ENCODE results near the gene DERA. TPM values are rescaled to one million over a fixed set of nuclear protein-coding genes. Genes with fewer than 3 reads are reported as not detected.
"Not testable (repeated sequence)": the region's sequence is repeated elsewhere in the genome, so short reads cannot be mapped to it uniquely, and the experiment has no call there.

DERA gene
- polyA plus RNA-seq, 1 donor from 2014 or later, result 29.9 TPM

DNA sequence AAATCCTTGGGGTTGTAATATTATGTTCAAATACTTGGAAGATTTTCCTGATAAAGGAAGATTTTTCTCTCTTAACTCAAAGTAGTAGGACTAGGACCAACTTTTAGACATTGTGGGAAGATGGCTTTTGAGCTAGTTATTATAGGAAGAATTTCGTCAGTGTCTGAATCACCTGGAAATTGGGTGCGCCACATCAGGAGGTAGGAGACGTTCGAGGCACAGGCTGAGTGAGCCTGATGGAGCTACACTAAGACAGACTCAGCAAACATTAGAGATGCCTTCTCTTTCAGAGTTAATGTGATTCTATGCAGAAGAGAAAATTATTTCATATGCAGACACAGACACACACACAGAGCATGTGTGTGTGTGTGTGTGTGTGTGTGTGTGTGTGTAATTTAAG lies 84.7 kb downstream of the DERA start:
- Mint-ChIP-seq H3K4me1 (no peaks in the 10 kb centered on the region), H3K27ac (no peak overlapping the region), H3K27me3 (no peaks in the 10 kb centered on the region), H3K36me3 (peaks cover 3% of the 10 kb centered on the region), H3K9me3 (no peaks in the 10 kb centered on the region), H3K4me3 (no peak overlapping the region)

DNA sequence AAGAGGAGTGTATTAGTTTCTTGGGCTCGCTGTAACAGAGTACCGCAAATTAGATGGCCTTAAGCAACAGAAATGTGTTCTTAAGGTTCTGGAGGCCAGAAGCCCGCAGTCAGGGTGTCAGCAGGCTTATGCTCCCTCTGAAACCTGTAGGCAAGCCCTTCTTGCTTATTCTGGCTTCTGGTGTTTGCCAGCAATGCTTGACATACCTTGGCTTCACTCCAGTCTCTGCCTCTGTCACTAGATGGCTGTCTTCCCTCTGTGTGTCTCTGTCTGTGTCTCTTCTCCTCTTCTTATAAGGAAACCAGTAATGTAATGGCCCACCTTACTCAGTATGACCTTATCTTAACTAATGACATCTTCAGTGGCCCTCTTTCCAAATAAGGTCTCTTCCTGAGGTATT lies 85.1 kb downstream of the DERA start:
- peaks cover 0 to 2% (median 0%) of the 10 kb centered on the region in 3 donors for H3K4me1 Mint-ChIP-seq
- peaks cover 3% of the 10 kb centered on the region for H3K36me3 Mint-ChIP-seq
- no peaks in the 10 kb centered on the region for H3K9me3 Mint-ChIP-seq
- no peak overlapping the region for H3K27ac Mint-ChIP-seq
- no peaks in the 10 kb centered on the region for H3K27me3 Mint-ChIP-seq
- H3K4me3 Mint-ChIP-seq, result no peak overlapping the region

DNA sequence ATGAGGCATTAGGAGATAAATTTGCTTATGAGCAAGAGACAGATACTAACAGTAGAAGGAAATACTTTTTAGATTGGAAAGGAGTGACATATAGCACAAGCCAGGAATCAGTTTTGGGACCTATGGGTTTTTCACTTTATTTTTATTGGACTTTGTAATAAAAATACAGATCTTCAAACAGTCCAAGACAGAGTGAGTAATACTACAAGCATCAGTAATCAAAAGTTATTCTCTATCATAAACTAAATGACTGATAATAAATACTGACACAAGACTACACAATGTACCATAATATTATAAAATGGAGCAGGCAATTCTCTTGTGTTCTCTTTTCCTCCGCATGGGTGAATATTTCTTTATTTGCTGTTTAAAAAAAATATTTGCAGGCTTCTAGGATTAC lies 85.8 kb downstream of the DERA start:
- Mint-ChIP-seq H3K9me3 (no peaks in the 10 kb centered on the region), H3K36me3 (peaks cover 3% of the 10 kb centered on the region), H3K4me3 (no peak overlapping the region), H3K4me1 (peaks cover 0 to 2% (median 0%) of the 10 kb centered on the region in 3 donors), H3K27me3 (no peaks in the 10 kb centered on the region), H3K27ac (no peak overlapping the region)

DNA sequence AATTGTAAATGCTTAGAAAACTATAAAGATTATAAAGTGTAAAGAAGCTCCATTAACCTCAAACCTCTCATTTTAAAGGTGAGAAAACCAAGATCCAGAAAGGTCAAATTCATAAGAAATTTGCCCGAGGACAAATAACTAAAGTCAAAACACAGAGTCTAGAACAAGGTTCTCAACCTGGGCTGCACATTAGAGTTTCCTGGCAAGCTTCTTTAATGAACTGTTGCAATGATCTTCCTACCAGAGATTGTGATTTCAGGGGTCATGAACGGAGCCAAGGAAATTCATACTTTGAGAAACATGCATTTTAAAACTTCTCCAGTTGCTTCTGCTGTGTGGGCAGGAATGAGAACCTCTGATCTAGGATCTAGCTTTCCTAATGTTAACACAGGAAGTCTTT lies 86.8 kb downstream of the DERA start:
- peaks cover 0 to 5% (median 2%) of the 10 kb centered on the region in 3 donors for H3K4me1 Mint-ChIP-seq
- no peaks in the 10 kb centered on the region for H3K9me3 Mint-ChIP-seq
- peaks cover 3% of the 10 kb centered on the region for H3K36me3 Mint-ChIP-seq
- H3K27ac Mint-ChIP-seq, result no peak overlapping the region
- H3K27me3 Mint-ChIP-seq, result no peaks in the 10 kb centered on the region
- no peak overlapping the region for H3K4me3 Mint-ChIP-seq

DNA sequence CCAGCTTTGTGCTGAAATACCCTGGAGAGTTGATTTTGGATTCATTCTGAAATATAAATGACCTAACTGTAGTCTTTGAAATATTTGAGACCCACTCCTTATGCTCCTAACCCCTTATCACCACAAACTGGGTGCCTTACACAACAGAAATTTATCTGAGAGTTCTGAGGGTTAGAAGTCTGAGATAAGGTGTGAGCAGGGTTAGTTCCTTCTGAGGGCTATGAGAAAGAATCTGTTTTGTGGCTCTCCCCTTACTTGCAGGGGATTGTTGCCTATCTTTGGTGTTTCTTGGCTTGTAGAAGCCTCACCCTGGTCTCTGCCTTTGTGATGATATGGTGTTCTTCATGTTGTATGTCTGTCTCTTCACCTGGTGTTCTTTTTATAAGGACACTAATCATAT lies 91.7 kb downstream of the DERA start:
- Mint-ChIP-seq H3K4me3 (no peak overlapping the region), H3K9me3 (no peaks in the 10 kb centered on the region), H3K27me3 (no peaks in the 10 kb centered on the region), H3K36me3 (peaks cover 11% of the 10 kb centered on the region), H3K4me1 (peaks cover 5 to 12% (median 5%) of the 10 kb centered on the region in 3 donors), H3K27ac (no peak overlapping the region)

DNA sequence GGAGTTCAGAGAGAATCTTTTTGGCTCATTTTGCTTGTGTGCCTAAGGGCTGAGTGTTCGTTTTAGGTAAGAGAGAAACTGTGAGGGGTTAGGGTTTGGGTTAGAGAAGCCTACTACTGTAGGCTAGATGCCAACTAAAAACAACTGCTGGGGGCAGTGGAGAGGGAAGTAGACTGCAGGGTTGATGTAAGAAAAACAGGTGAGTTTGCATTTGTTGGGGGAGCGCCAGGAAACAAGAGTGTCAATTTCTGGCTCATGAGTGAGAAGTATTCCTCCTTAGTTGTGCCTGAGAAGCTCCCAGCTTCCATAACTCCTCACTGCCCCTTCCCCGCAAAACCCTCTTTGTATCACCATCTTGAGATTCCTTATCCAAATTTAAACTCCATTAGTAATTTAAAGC lies 92.3 kb downstream of the DERA start:
- H3K9me3 Mint-ChIP-seq, result no peaks in the 10 kb centered on the region
- no peak overlapping the region for H3K4me3 Mint-ChIP-seq
- H3K36me3 Mint-ChIP-seq, result peaks cover 12% of the 10 kb centered on the region
- H3K27me3 Mint-ChIP-seq, result no peaks in the 10 kb centered on the region
- no peak overlapping the region for H3K27ac Mint-ChIP-seq
- peaks cover 5 to 12% (median 5%) of the 10 kb centered on the region in 3 donors for H3K4me1 Mint-ChIP-seq

DNA sequence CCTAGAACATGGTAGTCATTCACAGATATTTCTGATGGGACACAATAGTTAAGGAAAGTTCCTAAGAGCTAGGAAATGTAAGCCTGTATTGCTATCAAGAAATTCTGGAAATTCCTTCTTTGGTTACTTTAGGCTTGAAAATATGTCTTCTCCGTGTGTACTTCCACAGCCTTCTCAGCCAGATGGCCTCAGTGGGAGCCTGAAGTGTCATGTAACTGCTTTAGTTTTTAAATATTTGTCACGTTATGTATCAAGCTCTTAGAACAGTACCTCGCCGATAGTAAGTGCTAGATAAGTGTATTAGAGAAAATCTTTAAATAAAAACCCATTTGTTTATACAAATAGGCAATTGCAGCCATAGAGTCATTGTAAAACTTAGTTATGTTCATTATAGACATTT lies 95.6 kb downstream of the DERA start:
- Mint-ChIP-seq H3K36me3 (peaks cover 18% of the 10 kb centered on the region), H3K27me3 (no peaks in the 10 kb centered on the region), H3K4me3 (no peak overlapping the region), H3K9me3 (peaks cover 0 to 3% (median under 1%) of the 10 kb centered on the region in 3 donors), H3K4me1 (peaks cover 3 to 12% (median 5%) of the 10 kb centered on the region in 3 donors), H3K27ac (peak overlapping the region in 1 of 3 donors; percentile 74)

DNA sequence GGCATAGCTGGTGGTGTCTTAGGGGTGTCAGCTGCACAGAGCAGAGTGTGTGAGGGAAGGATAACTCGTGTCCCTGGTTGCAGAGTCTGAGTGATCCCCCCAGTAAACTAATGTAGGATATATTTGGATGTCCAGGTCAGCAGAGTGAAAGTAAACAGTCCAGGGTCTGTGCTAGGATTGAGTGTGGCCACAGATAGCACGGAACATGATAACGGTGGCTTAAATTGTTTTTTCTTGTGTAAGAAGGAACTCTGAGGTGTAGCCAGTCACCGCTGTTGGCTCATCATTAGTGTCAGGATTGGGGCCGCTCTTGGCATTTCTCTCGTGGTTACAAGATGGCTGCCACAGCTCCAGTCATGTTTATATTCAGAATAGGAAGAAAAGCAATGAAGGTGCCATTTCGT lies 97.3 kb downstream of the DERA start:
- Mint-ChIP-seq H3K4me1 (peaks cover 0 to 12% (median 3%) of the 10 kb centered on the region in 3 donors), H3K36me3 (peaks cover 22% of the 10 kb centered on the region), H3K27me3 (no peaks in the 10 kb centered on the region), H3K4me3 (no peak overlapping the region), H3K9me3 (peaks cover 6 to 15% (median 8%) of the 10 kb centered on the region in 3 donors), H3K27ac (no peak overlapping the region)

DNA sequence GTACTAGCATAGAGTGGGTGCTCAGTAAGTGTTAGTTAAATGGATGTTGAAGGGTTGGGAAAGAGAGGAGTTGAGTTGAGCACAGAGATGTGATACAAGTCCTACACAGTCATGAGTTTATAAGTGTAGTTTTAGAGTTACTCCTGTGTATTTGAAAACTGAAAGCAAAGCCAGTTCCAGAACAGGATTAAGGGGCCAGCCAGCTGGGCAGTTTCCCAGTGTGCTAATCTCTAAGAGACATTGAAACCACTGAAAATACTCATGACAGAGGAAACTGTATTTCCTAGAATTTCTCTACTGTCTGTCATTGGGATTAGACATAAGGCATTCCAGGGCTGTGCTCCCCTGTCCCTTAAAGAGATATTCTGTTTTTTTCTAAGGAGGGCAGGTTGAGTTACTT lies 101.0 kb downstream of the DERA start:
- H3K27me3 Mint-ChIP-seq, result no peaks in the 10 kb centered on the region
- H3K27ac Mint-ChIP-seq, result no peak overlapping the region
- H3K36me3 Mint-ChIP-seq, result peaks cover 32% of the 10 kb centered on the region
- no peak overlapping the region for H3K4me3 Mint-ChIP-seq
- H3K4me1 Mint-ChIP-seq, result no peaks in the 10 kb centered on the region
- H3K9me3 Mint-ChIP-seq, result peaks cover 10 to 25% (median 24%) of the 10 kb centered on the region in 3 donors

DNA sequence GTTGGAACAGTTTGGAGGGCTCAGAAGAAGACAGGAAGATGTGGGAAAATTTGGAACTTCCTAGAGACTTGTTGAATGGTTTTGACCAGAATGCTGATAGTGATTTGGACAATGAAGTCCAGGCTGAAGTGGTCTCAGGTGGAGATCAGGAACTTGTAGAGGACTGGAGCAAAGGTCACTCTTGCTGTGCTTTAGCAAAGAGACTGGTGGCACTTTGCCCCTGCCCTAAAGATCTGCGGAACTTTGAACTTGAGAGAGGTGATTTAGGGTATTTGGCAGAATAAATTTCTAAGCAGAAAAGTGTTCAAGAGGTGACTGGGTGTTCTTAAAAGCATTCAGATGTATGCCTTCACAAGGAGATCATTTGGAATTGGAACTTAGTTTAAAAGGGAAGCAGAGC lies 102.6 kb downstream of the DERA start:
- peaks cover 33% of the 10 kb centered on the region for H3K36me3 Mint-ChIP-seq
- not testable (repeated sequence) for H3K27me3 Mint-ChIP-seq, H3K4me1 Mint-ChIP-seq, H3K27ac Mint-ChIP-seq
- H3K4me3 Mint-ChIP-seq, result peak overlapping the region in 1 of 4 donors; percentile 34
- peaks cover 10 to 30% (median 26%) of the 10 kb centered on the region in 3 donors for H3K9me3 Mint-ChIP-seq

DNA sequence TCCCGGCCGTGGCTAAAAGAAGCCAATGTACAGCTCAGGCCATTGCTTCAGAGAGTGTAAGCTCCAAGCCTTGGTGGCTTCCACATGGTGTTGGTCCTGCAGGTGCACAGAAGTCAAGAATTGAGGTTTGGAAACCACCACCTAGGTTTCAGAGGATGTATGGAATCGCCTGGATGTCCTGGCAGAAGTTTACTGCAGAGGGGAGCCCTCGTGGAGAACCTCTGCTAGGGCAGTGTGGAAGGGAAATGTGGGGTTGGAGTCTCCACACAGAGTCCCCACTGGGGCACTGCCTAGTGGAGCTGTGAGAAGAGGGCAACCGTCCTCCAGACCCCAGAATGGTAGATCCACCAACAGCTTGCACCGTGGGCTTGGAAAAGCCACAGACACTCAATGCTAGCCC lies 103.3 kb downstream of the DERA start:
- H3K9me3 Mint-ChIP-seq, result peaks cover 10 to 31% (median 30%) of the 10 kb centered on the region in 3 donors
- peak overlapping the region in 1 of 4 donors; percentile 76 for H3K4me3 Mint-ChIP-seq
- not testable (repeated sequence) for H3K27ac Mint-ChIP-seq, H3K4me1 Mint-ChIP-seq, H3K27me3 Mint-ChIP-seq
- H3K36me3 Mint-ChIP-seq, result peaks cover 33% of the 10 kb centered on the region

DNA sequence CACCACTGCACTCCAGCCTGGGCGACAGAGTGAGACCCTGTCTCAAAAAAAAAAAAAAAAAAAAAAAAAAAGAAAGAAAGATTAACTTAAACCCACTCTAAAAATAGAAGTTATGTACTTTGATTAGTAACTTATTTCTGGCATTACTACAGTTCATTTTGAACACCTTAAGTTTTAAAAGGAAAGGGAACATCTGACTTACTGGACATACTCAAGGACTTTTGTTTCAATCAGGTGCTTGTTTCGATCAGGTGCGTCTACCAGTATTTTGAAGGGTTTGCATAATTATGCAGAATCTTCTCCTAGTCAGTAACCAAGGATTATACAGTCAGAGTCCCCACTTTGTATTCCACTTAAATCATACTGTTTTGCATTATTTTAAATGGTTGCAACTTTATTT lies 105.6 kb downstream of the DERA start:
- H3K36me3 Mint-ChIP-seq, result peaks cover 43% of the 10 kb centered on the region
- H3K9me3 Mint-ChIP-seq, result peaks cover 12 to 33% (median 26%) of the 10 kb centered on the region in 3 donors
- no peak overlapping the region for H3K27ac Mint-ChIP-seq
- no peak overlapping the region for H3K4me3 Mint-ChIP-seq
- no peaks in the 10 kb centered on the region for H3K27me3 Mint-ChIP-seq
- no peaks in the 10 kb centered on the region for H3K4me1 Mint-ChIP-seq

DNA sequence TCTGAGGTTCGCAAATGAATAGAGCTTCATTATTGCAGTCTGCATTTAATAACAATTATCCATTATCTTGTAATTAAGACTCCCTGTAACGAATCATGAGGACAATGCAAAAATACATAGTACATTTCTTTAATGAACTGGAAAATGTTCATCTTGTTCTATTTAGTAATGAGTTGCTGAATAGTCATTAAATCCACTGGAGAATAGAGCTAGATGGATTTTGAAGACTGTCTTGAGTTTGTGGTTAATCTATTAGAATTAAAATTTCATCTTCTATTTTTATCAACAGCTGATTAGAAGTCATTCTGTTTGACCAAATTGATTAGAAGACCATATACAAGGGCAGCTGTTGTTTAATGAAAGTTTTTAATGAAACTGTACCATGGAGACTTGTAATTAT lies 107.2 kb downstream of the DERA start:
- peaks cover 7 to 23% (median 22%) of the 10 kb centered on the region in 3 donors for H3K9me3 Mint-ChIP-seq
- peaks cover 0 to 1% (median 0%) of the 10 kb centered on the region in 3 donors for H3K4me1 Mint-ChIP-seq
- no peak overlapping the region for H3K27ac Mint-ChIP-seq
- peaks cover 46% of the 10 kb centered on the region for H3K36me3 Mint-ChIP-seq
- no peaks in the 10 kb centered on the region for H3K27me3 Mint-ChIP-seq
- no peak overlapping the region for H3K4me3 Mint-ChIP-seq

DNA sequence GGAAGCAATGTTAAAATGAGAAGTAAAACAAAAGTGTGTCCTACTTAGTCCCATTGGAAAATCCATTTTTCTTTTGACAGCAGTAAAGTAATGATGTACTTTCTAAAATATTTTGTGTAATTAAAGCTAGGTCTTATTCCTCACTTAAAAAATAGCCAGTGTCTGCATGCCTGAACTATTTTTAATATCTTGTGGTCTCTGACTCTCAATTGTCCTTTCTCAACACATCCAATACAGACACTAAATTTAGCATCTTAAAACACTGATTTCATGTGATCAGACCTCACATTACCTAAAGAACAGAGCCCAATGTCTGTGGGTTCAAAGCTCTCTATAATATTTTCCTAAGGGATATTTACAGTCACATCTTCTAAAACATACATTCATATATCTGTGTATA lies 108.0 kb downstream of the DERA start:
- no peak overlapping the region for H3K4me3 Mint-ChIP-seq
- H3K9me3 Mint-ChIP-seq, result peaks cover 5 to 15% (median 14%) of the 10 kb centered on the region in 3 donors
- no peak overlapping the region for H3K27ac Mint-ChIP-seq
- peaks cover 44% of the 10 kb centered on the region for H3K36me3 Mint-ChIP-seq
- no peaks in the 10 kb centered on the region for H3K27me3 Mint-ChIP-seq
- H3K4me1 Mint-ChIP-seq, result peaks cover 0 to 6% (median 0%) of the 10 kb centered on the region in 3 donors

DNA sequence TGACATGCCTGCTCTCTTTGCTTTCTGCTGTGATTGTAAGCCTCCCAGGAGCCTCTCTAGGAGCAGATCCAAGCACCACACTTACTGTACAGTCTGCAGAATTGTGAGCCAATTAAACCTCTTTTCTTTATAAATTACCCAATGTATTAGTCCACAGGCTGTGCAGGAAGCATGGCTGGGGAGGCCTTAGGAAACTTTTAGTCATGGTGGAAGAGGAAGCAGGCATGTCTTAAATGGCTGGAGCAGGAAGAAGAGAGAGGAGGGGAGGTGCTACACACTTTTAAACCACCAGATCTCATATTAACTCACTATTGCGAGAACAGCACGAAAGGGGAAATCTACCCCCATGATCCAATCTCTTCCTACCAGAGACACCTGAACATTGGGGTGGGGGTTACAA lies 108.9 kb downstream of the DERA start:
- peaks cover 41% of the 10 kb centered on the region for H3K36me3 Mint-ChIP-seq
- H3K9me3 Mint-ChIP-seq, result peaks cover 5 to 13% (median 11%) of the 10 kb centered on the region in 3 donors
- H3K4me1 Mint-ChIP-seq, result peaks cover 0 to 6% (median 0%) of the 10 kb centered on the region in 3 donors
- H3K4me3 Mint-ChIP-seq, result peak overlapping the region in 1 of 4 donors; percentile 9
- no peaks in the 10 kb centered on the region for H3K27me3 Mint-ChIP-seq
- no peak overlapping the region for H3K27ac Mint-ChIP-seq

DNA sequence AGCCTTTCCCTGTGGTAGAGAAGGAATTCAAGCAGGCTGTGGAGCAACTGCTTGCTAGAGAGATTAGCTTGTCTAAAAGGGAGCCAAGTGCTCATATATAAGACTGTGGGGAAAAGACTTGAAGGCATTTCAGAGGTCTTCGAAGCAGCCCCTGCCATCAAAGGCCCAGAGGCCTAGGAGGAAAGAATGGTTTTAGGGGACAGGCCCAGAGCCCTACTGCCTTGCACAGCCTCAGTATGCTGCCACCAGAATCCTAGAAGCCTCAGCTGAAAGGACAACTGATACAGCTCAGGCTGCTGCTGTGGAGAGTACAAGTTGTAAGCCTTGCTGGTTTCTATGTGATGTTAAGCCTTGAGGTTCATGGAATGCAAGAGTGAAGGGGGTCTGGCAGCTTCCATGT lies 109.9 kb downstream of the DERA start:
- Mint-ChIP-seq H3K4me1 (peaks cover 0 to 6% (median 0%) of the 10 kb centered on the region in 3 donors), H3K4me3 (no peak overlapping the region), H3K27me3 (no peaks in the 10 kb centered on the region), H3K36me3 (peaks cover 46% of the 10 kb centered on the region), H3K9me3 (peaks cover 5 to 10% (median 10%) of the 10 kb centered on the region in 3 donors), H3K27ac (no peak overlapping the region)

All from IgD-negative memory B cell (primary cell).